Activated CD8-positive, alpha-beta T cell treated with anti-CD3 and anti-CD28 coated beads, Interleukin-2, amount 10 ng/mL, durations not matched to agents 7 days and 5 days (primary cell): ENCODE results near the gene GPC6. TPM values are rescaled to one million over a fixed set of nuclear protein-coding genes. Genes with fewer than 3 reads are reported as not detected.

ENCODE experiments used
- ATAC-seq: fragments of 150-1000 bp; cut with Tn5 transposase; one replicate; pipeline ENCODE4 v1.10.0; 2021; ENCODE audit warnings: moderate library complexity
- CTCF ChIA-PET: fragments of 350-600 bp; sonication (Branson Sonifier 250); formaldehyde crosslinking; loops from one replicate; lab custom pipeline; 2021; ENCODE audit warnings: antibody characterized with exemption; lab: Charles Lee
- POLR2A ChIA-PET: fragments of 350-600 bp; sonication (Branson Sonifier 250); formaldehyde crosslinking; loops from one replicate; lab custom pipeline; 2021; ENCODE audit warnings: antibody characterized with exemption; lab: Charles Lee
- DNase-seq: peaks from one replicate; pipeline ENCODE4 v3.0.0-alpha.2; 2020
- H3K27ac Mint-ChIP-seq: one replicate; pipeline ENCODE4 v1.8.0; 2021; ENCODE audit warnings: mild to moderate bottlenecking, mixed read lengths
- H3K27me3 Mint-ChIP-seq: one replicate; pipeline ENCODE4 v1.8.0; 2021; ENCODE audit warnings: low read depth, mixed read lengths
- H3K36me3 Mint-ChIP-seq: one replicate; pipeline ENCODE4 v1.8.0; 2021; ENCODE audit warnings: low read depth, mixed read lengths
- H3K4me1 Mint-ChIP-seq: one replicate; pipeline ENCODE4 v1.8.0; 2021; ENCODE audit warnings: low read depth, mixed read lengths
- H3K4me3 Mint-ChIP-seq: one replicate; pipeline ENCODE4 v1.8.0; 2021; ENCODE audit warnings: mild to moderate bottlenecking, mixed read lengths
- H3K9me3 Mint-ChIP-seq: one replicate; pipeline ENCODE4 v1.8.0; 2022; ENCODE audit warnings: mixed read lengths; ENCODE audit not compliant: insufficient read depth
- total RNA-seq, 2 experiments: library from RNA; stranded (reverse); gene quantifications; one replicate each; pipeline ENCODE4 v1.2.3, GENCODE V29; 2021

Gene GPC6
- total RNA-seq, 2 experiments from 2014 or later: not detected

DNA sequence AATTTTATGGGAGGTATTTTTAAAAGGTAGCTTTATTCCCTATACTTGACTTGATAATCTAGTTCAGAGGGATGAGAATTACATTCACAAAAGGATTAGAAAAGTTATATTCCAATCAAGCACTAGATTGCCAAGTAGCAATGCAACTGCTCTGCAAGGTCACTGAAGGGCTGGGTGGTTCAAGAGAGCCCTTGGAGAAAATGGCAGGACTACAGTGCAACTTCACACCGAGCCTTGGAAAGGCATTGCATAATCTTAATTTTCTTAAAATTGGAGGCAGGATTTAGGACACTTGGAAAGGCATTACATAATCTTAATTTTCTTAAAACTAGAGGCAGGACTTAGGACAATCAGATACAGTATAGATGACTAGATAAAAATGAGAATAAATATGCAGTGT is 936.9 kb downstream of the GPC6 start:
- POLR2A ChIA-PET: no interaction called here
- Mint-ChIP-seq H3K27ac (no peak overlapping the region), H3K4me3 (no peak overlapping the region), H3K4me1 (no peaks in the 10 kb centered on the region), H3K27me3 (no peaks in the 10 kb centered on the region), H3K9me3 (no peaks in the 10 kb centered on the region), H3K36me3 (no peaks in the 10 kb centered on the region)
- DNase-seq: no peak
- ATAC-seq: no peak
- CTCF ChIA-PET: no interaction called here

GRCh38 chr13:94168783-94169453 is 942.3 kb downstream of the GPC6 start:
- Mint-ChIP-seq H3K27me3 (no peaks in the 10 kb centered on the region), H3K4me1 (no peaks in the 10 kb centered on the region), H3K4me3 (no peak overlapping the region), H3K9me3 (no peaks in the 10 kb centered on the region), H3K36me3 (no peaks in the 10 kb centered on the region), H3K27ac (no peak overlapping the region)
- ATAC-seq (no peak), DNase-seq (no peak)
- ChIA-PET POLR2A (no interaction called here), CTCF (no interaction called here)

- no peak overlapping the region for H3K27ac Mint-ChIP-seq
- CTCF ChIA-PET: no interaction called here
- no peaks in the 10 kb centered on the region for H3K27me3 Mint-ChIP-seq
- DNase-seq: no peak
- no peaks in the 10 kb centered on the region for H3K9me3 Mint-ChIP-seq
- H3K4me1 Mint-ChIP-seq: no peaks in the 10 kb centered on the region
- POLR2A ChIA-PET: no interaction called here
- ATAC-seq: no peak
- H3K4me3 Mint-ChIP-seq: no peak overlapping the region
- H3K36me3 Mint-ChIP-seq: no peaks in the 10 kb centered on the region
Measured at GRCh38 chr13:94169454-94170144, 943.0 kb downstream of the GPC6 start.

DNA sequence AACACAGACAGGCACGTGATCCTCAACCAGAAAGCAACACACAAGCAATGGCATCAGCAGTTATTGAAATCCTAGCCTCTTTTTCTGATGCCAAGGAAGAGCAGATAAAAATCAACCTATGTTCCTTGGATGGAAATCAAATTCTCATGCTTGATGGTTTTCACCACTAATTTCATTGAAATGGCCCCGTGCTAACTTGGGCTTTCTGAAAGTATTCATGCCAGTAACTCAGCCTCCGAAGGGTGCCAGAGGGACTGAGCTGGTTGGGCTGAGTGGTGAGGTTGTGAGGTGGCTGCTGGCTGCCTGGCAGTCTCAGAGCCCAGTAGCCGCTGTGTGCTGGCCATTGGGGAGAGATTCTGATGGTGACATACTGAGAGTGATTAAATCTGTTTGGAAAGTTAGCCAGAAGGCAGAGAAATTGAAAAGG is 943.6 kb downstream of the GPC6 start:
- H3K36me3 Mint-ChIP-seq: no peaks in the 10 kb centered on the region
- H3K4me3 Mint-ChIP-seq: no peak overlapping the region
- no peak overlapping the region for H3K27ac Mint-ChIP-seq
- DNase-seq: no peak
- no peaks in the 10 kb centered on the region for H3K4me1 Mint-ChIP-seq
- no peaks in the 10 kb centered on the region for H3K27me3 Mint-ChIP-seq
- CTCF ChIA-PET: no interaction called here
- no peak for ATAC-seq
- H3K9me3 Mint-ChIP-seq: no peaks in the 10 kb centered on the region
- POLR2A ChIA-PET: no interaction called here

DNA sequence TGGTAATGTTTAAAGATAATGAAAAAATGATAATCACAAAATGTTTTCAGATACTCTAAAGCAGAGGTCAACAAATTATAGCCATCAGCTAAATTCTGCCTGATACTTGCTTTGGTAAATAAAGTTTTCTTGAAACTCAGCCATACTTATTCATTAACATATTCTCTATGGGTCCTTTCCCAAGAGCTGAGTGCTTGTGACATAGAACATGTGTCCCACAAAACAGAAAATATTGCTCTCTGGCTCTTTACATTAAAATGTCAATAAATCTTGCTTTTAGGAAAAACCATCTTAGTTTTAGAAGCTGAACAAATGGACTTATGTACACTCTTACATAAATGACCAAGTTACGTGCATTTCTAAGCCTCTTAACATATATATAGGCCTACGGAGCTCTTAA is 945.8 kb downstream of the GPC6 start:
- H3K27me3 Mint-ChIP-seq: no peaks in the 10 kb centered on the region
- H3K27ac Mint-ChIP-seq: no peak overlapping the region
- H3K4me3 Mint-ChIP-seq: no peak overlapping the region
- DNase-seq (no peak), ATAC-seq (no peak)
- ChIA-PET CTCF (interaction anchor here (1.0 kb wide), 1 partner anchor 64 kb away, joined by 3 read pairs; no protein-coding TSS in a partner anchor), POLR2A (no interaction called here)
- no peaks in the 10 kb centered on the region for H3K36me3 Mint-ChIP-seq
- no peaks in the 10 kb centered on the region for H3K4me1 Mint-ChIP-seq
- H3K9me3 Mint-ChIP-seq: no peaks in the 10 kb centered on the region

GRCh38 chr13:94173312-94173854 is 946.8 kb downstream of the GPC6 start:
- no peak for ATAC-seq
- H3K27ac Mint-ChIP-seq: no peak overlapping the region
- no peaks in the 10 kb centered on the region for H3K27me3 Mint-ChIP-seq
- no peaks in the 10 kb centered on the region for H3K9me3 Mint-ChIP-seq
- no peaks in the 10 kb centered on the region for H3K4me1 Mint-ChIP-seq
- DNase-seq: no peak
- H3K36me3 Mint-ChIP-seq: no peaks in the 10 kb centered on the region
- CTCF ChIA-PET: interaction anchor here (1.0 kb wide), 1 partner anchor 63 kb away, joined by 3 read pairs; no protein-coding TSS in a partner anchor
- POLR2A ChIA-PET: no interaction called here
- H3K4me3 Mint-ChIP-seq: no peak overlapping the region

DNA sequence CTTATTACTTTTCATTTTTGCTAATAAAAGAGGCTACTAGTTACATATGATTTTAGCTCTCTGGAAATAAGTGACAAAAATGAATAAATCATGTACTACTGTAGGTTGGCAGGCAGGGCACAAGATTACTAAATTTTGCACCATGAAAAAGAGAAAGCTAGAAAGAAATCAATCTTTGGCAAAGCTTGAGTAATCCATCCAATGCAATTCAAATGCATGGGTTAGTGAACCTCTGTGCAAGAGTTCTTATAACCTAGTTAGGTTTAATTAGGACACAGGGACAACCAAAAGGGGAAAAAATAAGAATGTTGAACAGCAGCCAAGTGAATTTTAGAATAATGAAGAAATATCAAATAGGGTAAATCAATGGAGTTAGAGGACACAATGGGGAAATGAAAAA is 947.4 kb downstream of the GPC6 start:
- CTCF ChIA-PET: no interaction called here
- H3K27me3 Mint-ChIP-seq: no peaks in the 10 kb centered on the region
- H3K36me3 Mint-ChIP-seq: no peaks in the 10 kb centered on the region

DNA sequence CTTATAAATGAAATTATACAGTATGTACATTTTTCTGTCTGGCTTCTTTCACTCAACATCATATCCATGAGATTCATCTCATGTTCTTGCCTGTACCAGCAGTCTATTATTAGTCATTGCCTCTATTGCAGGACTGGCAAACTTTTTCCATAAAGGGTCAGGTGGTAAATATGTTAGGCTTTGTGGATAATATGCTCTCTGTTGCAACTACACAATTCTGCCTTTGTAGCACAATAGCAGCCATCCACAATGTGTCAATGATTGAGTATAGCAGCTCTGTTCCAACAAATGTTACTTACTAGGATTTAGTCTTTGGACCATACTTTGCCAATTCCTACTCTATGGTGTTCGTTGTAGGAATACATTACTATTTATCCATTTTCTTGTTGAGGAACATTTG is 948.5 kb downstream of the GPC6 start:
- Mint-ChIP-seq H3K27me3 (no peaks in the 10 kb centered on the region), H3K9me3 (no peaks in the 10 kb centered on the region), H3K4me1 (peaks cover 4% of the 10 kb centered on the region), H3K36me3 (no peaks in the 10 kb centered on the region), H3K27ac (no peak overlapping the region), H3K4me3 (no peak overlapping the region)
- ATAC-seq (no peak), DNase-seq (no peak)
- ChIA-PET POLR2A (no interaction called here), CTCF (interaction anchor here (0.9 kb wide), 1 partner anchor 10 kb away, joined by 3 read pairs; no protein-coding TSS in a partner anchor)

More for the DNA sequence above, 947.4 kb downstream of the GPC6 start:
- Mint-ChIP-seq H3K27ac (no peak overlapping the region), H3K4me3 (no peak overlapping the region), H3K4me1 (peaks cover 4% of the 10 kb centered on the region), H3K9me3 (no peaks in the 10 kb centered on the region)
- ATAC-seq: no peak
- POLR2A ChIA-PET: no interaction called here
- DNase-seq: no peak

GRCh38 chr13:94176561-94176960 is 950.0 kb downstream of the GPC6 start:
- POLR2A ChIA-PET: no interaction called here
- H3K4me1 Mint-ChIP-seq: peaks cover 4% of the 10 kb centered on the region
- no peak overlapping the region for H3K4me3 Mint-ChIP-seq
- ATAC-seq (no peak), DNase-seq (no peak)
- no peaks in the 10 kb centered on the region for H3K9me3 Mint-ChIP-seq
- no peaks in the 10 kb centered on the region for H3K27me3 Mint-ChIP-seq
- H3K36me3 Mint-ChIP-seq: no peaks in the 10 kb centered on the region
- CTCF ChIA-PET: no interaction called here
- H3K27ac Mint-ChIP-seq: no peak overlapping the region

- ChIA-PET POLR2A (no interaction called here), CTCF (no interaction called here)
- H3K9me3 Mint-ChIP-seq: no peaks in the 10 kb centered on the region
- no peaks in the 10 kb centered on the region for H3K27me3 Mint-ChIP-seq
- no peak overlapping the region for H3K4me3 Mint-ChIP-seq
- no peaks in the 10 kb centered on the region for H3K36me3 Mint-ChIP-seq
- H3K27ac Mint-ChIP-seq: no peak overlapping the region
- H3K4me1 Mint-ChIP-seq: peaks cover 4% of the 10 kb centered on the region
- DNase-seq (no peak), ATAC-seq (no peak)
Measured at GRCh38 chr13:94177041-94177440, 950.4 kb downstream of the GPC6 start.

DNA sequence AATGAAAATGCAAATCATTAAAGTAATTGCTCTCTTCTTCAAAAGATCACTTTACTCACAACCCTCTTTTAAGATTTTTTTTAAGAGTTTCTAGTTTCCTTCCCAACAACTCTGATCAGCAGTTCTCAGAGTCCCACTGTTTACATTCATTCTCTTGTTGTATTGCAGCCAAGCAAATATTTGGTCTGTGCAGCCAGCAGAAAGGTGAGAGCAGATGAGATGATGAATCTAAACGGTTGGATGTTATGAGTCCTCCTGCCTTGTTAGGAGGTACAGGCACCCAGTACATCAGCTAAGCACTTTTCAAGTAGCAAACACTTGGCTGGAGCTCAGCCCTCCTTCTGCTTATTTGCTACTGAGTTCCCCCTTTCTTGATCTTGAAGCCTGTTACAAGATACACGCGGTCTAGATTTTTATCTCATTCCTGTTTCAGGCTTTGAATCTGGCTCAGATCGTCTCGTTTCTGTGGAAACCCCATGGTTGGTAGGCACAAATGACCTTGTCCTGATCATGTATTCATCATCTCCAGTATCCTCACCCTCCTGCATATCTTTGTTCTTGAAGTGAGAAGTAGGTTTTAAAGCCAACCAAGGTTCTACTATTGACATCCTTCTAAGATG is 952.1 kb downstream of the GPC6 start:
- no peak overlapping the region for H3K27ac Mint-ChIP-seq

More for the DNA sequence above, 952.1 kb downstream of the GPC6 start:
- Mint-ChIP-seq H3K36me3 (no peaks in the 10 kb centered on the region), H3K4me1 (peaks cover 4% of the 10 kb centered on the region), H3K27me3 (no peaks in the 10 kb centered on the region), H3K9me3 (no peaks in the 10 kb centered on the region), H3K4me3 (no peak overlapping the region)
- ChIA-PET CTCF (interaction anchor here (1.3 kb wide), 1 partner anchor 15 kb away, joined by 3 read pairs; no protein-coding TSS in a partner anchor), POLR2A (no interaction called here)
- no peak for ATAC-seq
- DNase-seq: no peak
